ENCODE measurements around the gene HS3ST5. TPM values are rescaled to one million over a fixed set of nuclear protein-coding genes. Genes with fewer than 3 reads are reported as not detected.

Gene HS3ST5
- total RNA-seq, 1 experiment from 2014 or later, result not detected

DNA sequence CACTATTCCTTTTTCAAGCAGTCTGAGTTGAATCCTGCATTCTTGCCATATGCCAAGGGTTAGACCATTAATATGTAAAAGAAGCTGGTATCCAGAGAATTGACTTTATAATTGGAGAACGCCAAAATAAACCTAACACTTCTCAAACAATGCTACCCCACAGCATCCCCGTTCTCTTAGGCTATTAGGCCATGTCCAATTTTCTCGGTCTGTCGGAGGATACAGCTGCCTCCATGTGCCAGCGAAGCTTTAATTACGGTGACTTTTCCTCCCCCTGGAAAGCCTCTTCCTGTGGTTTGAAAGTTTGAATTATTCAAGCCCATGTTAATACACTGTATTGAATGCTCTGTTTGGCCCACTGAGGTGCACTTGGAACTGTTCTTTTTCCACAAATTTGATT, 60.5 kb downstream of the HS3ST5 start:
- no peaks in the 10 kb centered on the region for H3K36me3 ChIP-seq (ENCODE audit: control insufficient read depth in 1 of 2, insufficient read depth in 2 of 2, low read length in 2 of 2)
- no peak for ATAC-seq
- ChIA-PET POLR2A (no interaction called here), RAD21 (ENCODE audit: low non-redundant PET in 1 of 2, low total read pairs in 2 of 2, uncharacterized antibody in 2 of 2, unreplicated experiment in 2 of 2) (no interaction called here), CTCF (interaction anchor here (0.8 kb wide), 1 partner anchor 22 kb away, joined by 3 read pairs; no protein-coding TSS in a partner anchor)
- no peak overlapping the region for H3K9ac ChIP-seq (ENCODE audit: low read length)
- H3K79me2 ChIP-seq (ENCODE audit: insufficient read depth, low read length), result no peaks in the 10 kb centered on the region
- H3K4me2 ChIP-seq (ENCODE audit: low read length), result no peak overlapping the region
- H3K9me2 ChIP-seq (ENCODE audit: insufficient read depth), result no peaks in the 10 kb centered on the region
- no peaks in the 10 kb centered on the region for H3K9me3 ChIP-seq (ENCODE audit: control insufficient read depth in 1 of 2, insufficient read depth in 1 of 2, low read depth in 1 of 2, low read length in 2 of 2)
- H3K4me1 ChIP-seq (ENCODE audit: control insufficient read depth in 1 of 2, insufficient read depth in 2 of 2, low read length in 2 of 2), result no peaks in the 10 kb centered on the region
- DNase-seq (ENCODE audit: low read depth, low spot score), result no peak
- no peak overlapping the region for H3K27ac ChIP-seq (ENCODE audit: low read depth, low read length)
- no peak overlapping the region for H2AFZ ChIP-seq (ENCODE audit: low read depth, low read length, poor library complexity, severe bottlenecking)
- H3K27me3 ChIP-seq (ENCODE audit: insufficient read depth, low read length), result peaks cover 50% of the 10 kb centered on the region
- intact Hi-C loops (cut with micrococcal nuclease), result no loop called here
- no peak for TF ChIP-seq POLR2AphosphoS5 (IDR thresholded peaks at IDR 0.05; ENCODE audit: low read depth, low read length)
- TF ChIP-seq SIN3A (IDR thresholded peaks at IDR 0.05; ENCODE audit: low read depth), result no peak
- no peak for TF ChIP-seq RAD21 (IDR thresholded peaks at IDR 0.05; ENCODE audit: low read depth)
- TF ChIP-seq CBX3 (IDR thresholded peaks at IDR 0.05; ENCODE audit: low read depth), result no peak
- TF ChIP-seq ZBTB33 (IDR thresholded peaks at IDR 0.05; ENCODE audit: extremely low read depth, insufficient replicate concordance, low read length), result no peak
- TF ChIP-seq, protein P1, sequence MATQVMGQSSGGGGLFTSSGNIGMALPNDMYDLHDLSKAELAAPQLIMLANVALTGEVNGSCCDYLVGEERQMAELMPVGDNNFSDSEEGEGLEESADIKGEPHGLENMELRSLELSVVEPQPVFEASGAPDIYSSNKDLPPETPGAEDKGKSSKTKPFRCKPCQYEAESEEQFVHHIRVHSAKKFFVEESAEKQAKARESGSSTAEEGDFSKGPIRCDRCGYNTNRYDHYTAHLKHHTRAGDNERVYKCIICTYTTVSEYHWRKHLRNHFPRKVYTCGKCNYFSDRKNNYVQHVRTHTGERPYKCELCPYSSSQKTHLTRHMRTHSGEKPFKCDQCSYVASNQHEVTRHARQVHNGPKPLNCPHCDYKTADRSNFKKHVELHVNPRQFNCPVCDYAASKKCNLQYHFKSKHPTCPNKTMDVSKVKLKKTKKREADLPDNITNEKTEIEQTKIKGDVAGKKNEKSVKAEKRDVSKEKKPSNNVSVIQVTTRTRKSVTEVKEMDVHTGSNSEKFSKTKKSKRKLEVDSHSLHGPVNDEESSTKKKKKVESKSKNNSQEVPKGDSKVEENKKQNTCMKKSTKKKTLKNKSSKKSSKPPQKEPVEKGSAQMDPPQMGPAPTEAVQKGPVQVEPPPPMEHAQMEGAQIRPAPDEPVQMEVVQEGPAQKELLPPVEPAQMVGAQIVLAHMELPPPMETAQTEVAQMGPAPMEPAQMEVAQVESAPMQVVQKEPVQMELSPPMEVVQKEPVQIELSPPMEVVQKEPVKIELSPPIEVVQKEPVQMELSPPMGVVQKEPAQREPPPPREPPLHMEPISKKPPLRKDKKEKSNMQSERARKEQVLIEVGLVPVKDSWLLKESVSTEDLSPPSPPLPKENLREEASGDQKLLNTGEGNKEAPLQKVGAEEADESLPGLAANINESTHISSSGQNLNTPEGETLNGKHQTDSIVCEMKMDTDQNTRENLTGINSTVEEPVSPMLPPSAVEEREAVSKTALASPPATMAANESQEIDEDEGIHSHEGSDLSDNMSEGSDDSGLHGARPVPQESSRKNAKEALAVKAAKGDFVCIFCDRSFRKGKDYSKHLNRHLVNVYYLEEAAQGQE (IDR thresholded peaks at IDR 0.05; ENCODE audit: low read depth), result no peak
- no peak for TF ChIP-seq CEBPB (IDR thresholded peaks at IDR 0.05; ENCODE audit: low read depth)
- TF ChIP-seq TCF7L2 (IDR thresholded peaks at IDR 0.05; ENCODE audit: borderline replicate concordance, extremely low read depth, insufficient read depth, insufficient read length), result no peak
- no peak for TF ChIP-seq SP1 (IDR thresholded peaks at IDR 0.05; ENCODE audit: low read depth)
- TF ChIP-seq, protein P2, sequence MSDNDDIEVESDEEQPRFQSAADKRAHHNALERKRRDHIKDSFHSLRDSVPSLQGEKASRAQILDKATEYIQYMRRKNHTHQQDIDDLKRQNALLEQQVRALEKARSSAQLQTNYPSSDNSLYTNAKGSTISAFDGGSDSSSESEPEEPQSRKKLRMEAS (IDR thresholded peaks at IDR 0.05), result no peak
- no TSS peak for BruUV-seq (replicated peaks)
- 0 out of 2 replicates have a peak, but pooled peaks cover 4% of the 10 kb centered on the region for H4K20me1 ChIP-seq (ENCODE audit: insufficient read depth)
- H3K4me3 ChIP-seq (replicated peaks in 1 of 2; ENCODE audit: low read depth in 1 of 2, low read length in 2 of 2), result no peak overlapping the region

Data from HCT116 (cell line).